GM12878 (cell line): ENCODE results near the gene BMP8B.
"Not testable (repeated sequence)": the region's sequence is repeated elsewhere in the genome, so short reads cannot be mapped to it uniquely, and the experiment has no call there.

Experiments
- BRCA1 ChIP-seq: IDR thresholded peaks from 2 replicates; pipeline ENCODE4 v1.6.1; 2011; ENCODE audit warnings: low read depth, low read length, improper control_type of control experiment
- NRF1 ChIP-seq: conservative IDR thresholded peaks from 2 replicates; pipeline ENCODE4 v1.6.1; 2011; ENCODE audit warnings: mild to moderate bottlenecking, low read depth, low read length, improper control_type of control experiment
- TF ChIP-seq, protein P1 (sequence below), 3 experiments: IDR thresholded peaks in 2 of 3; conservative IDR thresholded peaks in 1 of 3; 2 replicates each; pipeline ENCODE4 v1.5.1; 2011; ENCODE audit warnings: low read depth in 3 of 3, low read length in 3 of 3, mild to moderate bottlenecking in 3 of 3, control low read depth in 2 of 3, moderate library complexity in 2 of 3, inconsistent platforms in 1 of 3, mixed read lengths in 1 of 3; ENCODE audit not compliant: control insufficient read depth in 2 of 3, insufficient read depth in 1 of 3; ENCODE audit errors: extremely low read depth in 1 of 3

DNA sequence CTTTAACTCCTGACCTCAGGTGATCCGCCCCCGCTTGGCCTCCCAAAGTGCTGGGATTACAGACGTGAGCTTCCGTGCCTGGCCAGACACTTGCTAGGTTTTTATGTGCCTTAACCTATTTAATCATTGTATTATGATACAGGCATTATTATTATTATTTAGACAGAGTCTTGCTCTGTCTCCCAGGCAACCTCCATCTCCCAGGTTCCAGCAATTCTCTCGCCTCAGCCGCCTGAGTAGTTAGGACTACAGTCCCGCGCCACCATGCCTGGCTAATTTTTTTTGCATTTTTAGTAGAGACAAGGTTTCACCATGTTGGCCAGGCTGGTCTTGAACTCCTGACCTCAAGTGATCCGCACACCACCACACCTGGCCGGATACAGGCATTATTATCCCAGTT, 6.0 kb downstream of the BMP8B start:
- not testable (repeated sequence) for TF ChIP-seq NRF1, BRCA1
- TF ChIP-seq, protein P1, sequence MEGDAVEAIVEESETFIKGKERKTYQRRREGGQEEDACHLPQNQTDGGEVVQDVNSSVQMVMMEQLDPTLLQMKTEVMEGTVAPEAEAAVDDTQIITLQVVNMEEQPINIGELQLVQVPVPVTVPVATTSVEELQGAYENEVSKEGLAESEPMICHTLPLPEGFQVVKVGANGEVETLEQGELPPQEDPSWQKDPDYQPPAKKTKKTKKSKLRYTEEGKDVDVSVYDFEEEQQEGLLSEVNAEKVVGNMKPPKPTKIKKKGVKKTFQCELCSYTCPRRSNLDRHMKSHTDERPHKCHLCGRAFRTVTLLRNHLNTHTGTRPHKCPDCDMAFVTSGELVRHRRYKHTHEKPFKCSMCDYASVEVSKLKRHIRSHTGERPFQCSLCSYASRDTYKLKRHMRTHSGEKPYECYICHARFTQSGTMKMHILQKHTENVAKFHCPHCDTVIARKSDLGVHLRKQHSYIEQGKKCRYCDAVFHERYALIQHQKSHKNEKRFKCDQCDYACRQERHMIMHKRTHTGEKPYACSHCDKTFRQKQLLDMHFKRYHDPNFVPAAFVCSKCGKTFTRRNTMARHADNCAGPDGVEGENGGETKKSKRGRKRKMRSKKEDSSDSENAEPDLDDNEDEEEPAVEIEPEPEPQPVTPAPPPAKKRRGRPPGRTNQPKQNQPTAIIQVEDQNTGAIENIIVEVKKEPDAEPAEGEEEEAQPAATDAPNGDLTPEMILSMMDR (IDR thresholded peaks at IDR 0.05 in 2 of 3, conservative IDR thresholded peaks at IDR 0.05 in 1 of 3; ENCODE audit: control insufficient read depth in 2 of 3, extremely low read depth in 1 of 3, insufficient read depth in 1 of 3, low read depth in 3 of 3, low read length in 3 of 3), result not testable (repeated sequence)
